Thoracic aorta (tissue), 2 donors: ENCODE results near the gene ZFAND3. TPM values are rescaled to one million over a fixed set of nuclear protein-coding genes. Genes with fewer than 3 reads are reported as not detected.

ENCODE experiments used
- ATAC-seq: fragments of 150-250 bp; one replicate; pipeline ENCODE4 v1.8.0; 2017; ENCODE audit warnings: low read depth; ENCODE audit not compliant: insufficient number of reproducible peaks, low FRiP score
- DNase-seq: peaks from one replicate; pipeline ENCODE4 v3.0.0-alpha.2; 2020; ENCODE audit warnings: low spot score
- H3K27ac ChIP-seq, 2 donors: fragments of 200-600 bp; sonication (generic); 1 replicate in 1 of 2; 2 replicates in 1 of 2; pipeline ENCODE4 v1.5.1; 2016; ENCODE audit warnings: mild to moderate bottlenecking in 2 of 2, moderate library complexity in 2 of 2
- H3K27me3 ChIP-seq: fragments of 200-600 bp; sonication (generic); replicated peaks from 2 replicates; pipeline ENCODE4 v1.6.0; 2016; ENCODE audit warnings: mild to moderate bottlenecking; ENCODE audit not compliant: insufficient read depth
- H3K36me3 ChIP-seq: fragments of 200-600 bp; sonication (generic); one replicate; pipeline ENCODE4 v1.5.1; 2016
- H3K4me1 ChIP-seq, 2 donors: fragments of 200-600 bp; sonication (generic); 1 replicate in 1 of 2; 2 replicates in 1 of 2; pipeline versions ENCODE4 v1.5.1 to v1.6.0; 2016; ENCODE audit warnings: low read depth in 2 of 2, mild to moderate bottlenecking in 1 of 2; ENCODE audit not compliant: control insufficient read depth in 1 of 2
- H3K4me3 ChIP-seq: fragments of 200-600 bp; sonication (generic); 2 replicates; pipeline ENCODE4 v1.5.1; 2016; ENCODE audit warnings: mild to moderate bottlenecking
- H3K9me3 ChIP-seq: fragments of 200-600 bp; sonication (generic); 2 replicates; pipeline ENCODE4 v1.5.1; 2016
- CTCF ChIP-seq: fragments of 200-600 bp; sonication (generic); IDR thresholded peaks from one replicate; pipeline ENCODE4 v1.5.1; 2019; ENCODE audit warnings: antibody characterized with exemption
- total RNA-seq, 2 donors: library from RNA; depleted of rRNA; stranded (reverse); fragments of >200 nt; gene quantifications; one replicate each; pipeline versions ENCODE4 v1.1.0 to v1.2.3, GENCODE V29; 2016

The ZFAND3 gene
- total RNA-seq, 2 donors from 2014 or later: 45.4 to 56.2 TPM

GRCh38 chr6:38153076-38153797 lies 333.7 kb downstream of the ZFAND3 start:
- peaks cover 6% of the 10 kb centered on the region for H3K36me3 ChIP-seq
- DNase-seq (no peak), ATAC-seq (no peak)
- no peaks in the 10 kb centered on the region for H3K9me3 ChIP-seq
- TF ChIP-seq CTCF: no peak
- H3K4me1 ChIP-seq: no peaks in the 10 kb centered on the region
- no peaks in the 10 kb centered on the region for H3K27me3 ChIP-seq
- no peak overlapping the region for H3K27ac ChIP-seq
- H3K4me3 ChIP-seq: no peak overlapping the region

- ATAC-seq: no peak
- Histone ChIP-seq H3K4me1 (no peaks in the 10 kb centered on the region), H3K4me3 (no peak overlapping the region), H3K36me3 (peaks cover 6% of the 10 kb centered on the region), H3K9me3 (no peaks in the 10 kb centered on the region), H3K27me3 (no peaks in the 10 kb centered on the region), H3K27ac (no peak overlapping the region)
- no peak for DNase-seq
- no peak for TF ChIP-seq CTCF
Measured at GRCh38 chr6:38153798-38154345, 334.3 kb downstream of the ZFAND3 start.

GRCh38 chr6:38154731-38155130 lies 335.2 kb downstream of the ZFAND3 start:
- H3K4me3 ChIP-seq: no peak overlapping the region
- H3K27me3 ChIP-seq: no peaks in the 10 kb centered on the region
- peaks cover 6% of the 10 kb centered on the region for H3K36me3 ChIP-seq
- ATAC-seq (no peak), DNase-seq (no peak)
- H3K4me1 ChIP-seq: no peaks in the 10 kb centered on the region
- no peak overlapping the region for H3K27ac ChIP-seq
- no peaks in the 10 kb centered on the region for H3K9me3 ChIP-seq
- TF ChIP-seq CTCF: no peak

GRCh38 chr6:38155144-38155543 lies 335.6 kb downstream of the ZFAND3 start:
- peaks cover 6% of the 10 kb centered on the region for H3K36me3 ChIP-seq
- no peaks in the 10 kb centered on the region for H3K27me3 ChIP-seq
- ATAC-seq: no peak
- TF ChIP-seq CTCF: no peak
- no peaks in the 10 kb centered on the region for H3K9me3 ChIP-seq
- no peak overlapping the region for H3K27ac ChIP-seq
- no peak for DNase-seq
- H3K4me1 ChIP-seq: no peaks in the 10 kb centered on the region
- H3K4me3 ChIP-seq: no peak overlapping the region

GRCh38 chr6:38155621-38156204 lies 336.2 kb downstream of the ZFAND3 start:
- H3K27ac ChIP-seq: no peak overlapping the region
- TF ChIP-seq CTCF: no peak
- H3K27me3 ChIP-seq: no peaks in the 10 kb centered on the region
- no peak overlapping the region for H3K4me3 ChIP-seq
- H3K9me3 ChIP-seq: no peaks in the 10 kb centered on the region
- no peak for ATAC-seq
- H3K36me3 ChIP-seq: peaks cover 6% of the 10 kb centered on the region
- DNase-seq: no peak
- H3K4me1 ChIP-seq: no peaks in the 10 kb centered on the region
